VCaP (cell line): ENCODE measurements around the gene OR2F1.

Experiments
- H3K27ac ChIP-seq: fragments of 450-650 bp; 2 replicates; pipeline ENCODE4 v1.5.1; 2017
- CTCF ChIP-seq: fragments of 450-650 bp; conservative IDR thresholded peaks from 2 replicates; pipeline ENCODE4 v1.5.1; 2017; ENCODE audit warnings: mild to moderate bottlenecking, moderate library complexity

Gene OR2F1

DNA sequence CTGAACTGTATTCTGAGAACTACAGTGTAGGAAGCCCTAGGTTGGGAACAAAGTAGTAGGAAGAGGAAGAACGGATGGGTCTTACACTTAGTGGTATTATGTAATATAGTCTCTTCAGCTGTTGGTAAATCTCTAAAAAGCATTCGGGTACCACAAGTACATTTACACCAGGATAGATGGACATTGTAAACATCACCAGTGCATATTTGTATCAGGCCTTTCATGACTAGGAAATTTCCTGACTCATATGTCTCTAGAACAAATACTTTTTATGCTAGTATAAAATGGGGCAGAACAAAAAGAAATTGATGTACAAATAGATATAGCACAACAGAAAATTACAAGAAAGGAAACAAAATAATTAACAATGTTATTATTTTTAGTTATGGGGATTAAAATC lies 23.9 kb downstream of the OR2F1 start:
- no peak for TF ChIP-seq CTCF
- no peak overlapping the region for H3K27ac ChIP-seq

GRCh38 chr7:143979359-143979758 lies 24.7 kb downstream of the OR2F1 start:
- TF ChIP-seq CTCF, result no peak
- no peak overlapping the region for H3K27ac ChIP-seq

GRCh38 chr7:143979998-143980397 lies 25.4 kb downstream of the OR2F1 start:
- no peak for TF ChIP-seq CTCF
- no peak overlapping the region for H3K27ac ChIP-seq

DNA sequence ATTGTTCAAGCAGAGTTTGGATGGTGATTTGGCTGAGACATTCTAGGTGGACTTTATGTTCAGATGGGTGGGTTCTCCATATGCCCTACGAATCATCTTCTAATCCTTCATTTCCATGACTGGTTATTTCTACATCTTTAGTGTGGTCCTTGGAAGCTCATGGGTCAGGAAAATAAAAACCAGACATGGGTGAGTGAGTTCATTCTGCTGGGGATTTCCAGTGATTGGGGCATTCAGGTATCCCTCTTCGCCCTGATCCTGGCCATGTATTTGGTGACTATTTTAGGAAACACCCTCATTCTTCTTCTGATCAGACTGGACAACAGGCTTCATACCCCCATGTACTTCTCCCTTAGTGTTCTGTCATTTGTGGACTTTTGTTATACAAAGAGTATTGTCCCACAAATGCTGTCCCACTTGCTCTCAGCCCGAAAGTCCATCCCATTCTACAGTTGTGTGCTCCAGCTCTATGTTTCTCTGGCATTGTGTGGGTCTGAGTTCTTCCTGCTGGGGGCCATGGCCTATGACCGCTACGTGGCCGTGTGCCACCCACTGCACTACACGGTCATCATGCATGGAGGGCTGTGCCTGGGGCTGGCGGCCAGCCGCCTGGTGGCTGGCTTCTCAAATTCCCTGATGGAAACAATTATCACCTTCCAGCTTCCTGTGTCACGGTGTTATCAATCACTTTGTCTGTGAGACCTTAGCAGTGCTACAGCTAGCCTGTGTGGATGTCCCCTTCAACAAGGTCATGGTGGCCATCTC lies 26.3 kb downstream of the OR2F1 start:
- no peak for TF ChIP-seq CTCF
- H3K27ac ChIP-seq, result no peak overlapping the region

GRCh38 chr7:143983960-143984359 lies 29.3 kb downstream of the OR2F1 start:
- TF ChIP-seq CTCF, result no peak

GRCh38 chr7:143987513-143987912 lies 32.9 kb downstream of the OR2F1 start:
- TF ChIP-seq CTCF, result no peak
- H3K27ac ChIP-seq, result no peak overlapping the region

More at GRCh38 chr7:143983960-143984359, 29.3 kb downstream of the OR2F1 start:
- no peak overlapping the region for H3K27ac ChIP-seq

GRCh38 chr7:143988976-143989745 lies 34.5 kb downstream of the OR2F1 start:
- no peak overlapping the region for H3K27ac ChIP-seq
- no peak for TF ChIP-seq CTCF
